Measurements from ENCODE around the gene JPH2.

The JPH2 gene

GRCh38 chr20:44120676-44121425, 66.1 kb downstream of the JPH2 start:
- no peak for DNase-seq

- no peak for DNase-seq
Measured at GRCh38 chr20:44118185-44119033, 68.6 kb downstream of the JPH2 start.

- no peak for DNase-seq
Measured at GRCh38 chr20:44117296-44118184, 69.4 kb downstream of the JPH2 start.

GRCh38 chr20:44115762-44116644, 71.0 kb downstream of the JPH2 start:
- DNase-seq: no peak

GRCh38 chr20:44115181-44115580, 71.8 kb downstream of the JPH2 start:
- DNase-seq: no peak

GRCh38 chr20:44113618-44114376, 73.2 kb downstream of the JPH2 start:
- DNase-seq: no peak

- DNase-seq: no peak
Measured at GRCh38 chr20:44112889-44113617, 73.9 kb downstream of the JPH2 start.

GRCh38 chr20:44112456-44112855, 74.5 kb downstream of the JPH2 start:
- no peak for DNase-seq

- DNase-seq: no peak
Measured at GRCh38 chr20:44111712-44112335, 75.2 kb downstream of the JPH2 start.

- no peak for DNase-seq
Measured at GRCh38 chr20:44110816-44111568, 76.0 kb downstream of the JPH2 start.

- DNase-seq: no peak
Measured at GRCh38 chr20:44109951-44110361, 77.0 kb downstream of the JPH2 start.

GRCh38 chr20:44106615-44107014, 80.4 kb downstream of the JPH2 start:
- DNase-seq: no peak

GRCh38 chr20:44104798-44105517, 82.0 kb downstream of the JPH2 start:
- no peak for DNase-seq

- DNase-seq: no peak
Measured at GRCh38 chr20:44102582-44102981, 84.4 kb downstream of the JPH2 start.

GRCh38 chr20:44099832-44100231, 87.2 kb downstream of the JPH2 start:
- no peak for DNase-seq

GRCh38 chr20:44098657-44099056, 88.3 kb downstream of the JPH2 start:
- DNase-seq: no peak

- no peak for DNase-seq
Measured at GRCh38 chr20:44098256-44098630, 88.7 kb downstream of the JPH2 start.

GRCh38 chr20:44097521-44098255, 89.3 kb downstream of the JPH2 start:
- DNase-seq: no peak
